H1 (cell line): ENCODE results near the gene OLFML2A. TPM values are rescaled to one million over a fixed set of nuclear protein-coding genes. Genes with fewer than 3 reads are reported as not detected.

ENCODE experiments used
- CTCF ChIA-PET: fragments of 300-600 bp; sonication (Branson Sonifier 250); formaldehyde crosslinking; loops from one replicate; lab custom pipeline; 2021; ENCODE audit not compliant: partially characterized antibody; lab: Charles Lee
- POLR2A ChIA-PET: fragments of 300-600 bp; sonication (Branson Sonifier 250); formaldehyde crosslinking; loops from one replicate; lab custom pipeline; 2021; ENCODE audit warnings: inconsistent platforms; ENCODE audit not compliant: partially characterized antibody; lab: Charles Lee
- DNase-seq, 2 experiments: peaks; one replicate each; pipeline versions ENCODE4 v3.0.0 to v3.0.0-alpha.2; 2010 to 2022; ENCODE audit warnings: low spot score in 2 of 2, low read depth in 1 of 2, mixed read lengths in 1 of 2
- FAIRE-seq: peaks from 2 replicates; lab custom pipeline; 2011; peaks lifted over from hg19 to GRCh38; lab: Jason Lieb, UNC
- H2AFZ ChIP-seq: 2 replicates; pipeline ENCODE4 v1.8.1; 2012; ENCODE audit warnings: low read length, inconsistent platforms
- H2AK5ac ChIP-seq: 2 replicates; pipeline ENCODE4 v1.6.1; 2013; ENCODE audit warnings: low read depth, low read length
- H2BK120ac ChIP-seq: replicated peaks from 2 replicates; pipeline ENCODE3; 2013; ENCODE audit warnings: low read depth, low read length, inconsistent platforms
- H2BK12ac ChIP-seq: 2 replicates; pipeline ENCODE4 v1.6.1; 2013; ENCODE audit warnings: low read depth, low read length
- H2BK15ac ChIP-seq: 2 replicates; pipeline ENCODE4 v1.6.1; 2013; ENCODE audit warnings: low read length
- H2BK20ac ChIP-seq: 2 replicates; pipeline ENCODE4 v1.6.1; 2013; ENCODE audit warnings: low read length
- H2BK5ac ChIP-seq: 2 replicates; pipeline ENCODE4 v1.6.1; 2013; ENCODE audit warnings: low read depth, low read length
- H3K14ac ChIP-seq: 2 replicates; pipeline ENCODE4 v1.6.1; 2013; ENCODE audit warnings: inconsistent platforms; ENCODE audit not compliant: insufficient read length
- H3K18ac ChIP-seq: 2 replicates; pipeline ENCODE4 v1.6.1; 2013; ENCODE audit warnings: low read length; ENCODE audit errors: extremely low read depth
- H3K23ac ChIP-seq: 2 replicates; pipeline ENCODE4 v1.6.1; 2013; ENCODE audit warnings: inconsistent platforms; ENCODE audit not compliant: insufficient read length
- H3K23me2 ChIP-seq: 2 replicates; pipeline ENCODE4 v1.6.1; 2013; ENCODE audit warnings: low read depth, low read length
- H3K27ac ChIP-seq: 2 replicates; pipeline ENCODE4 v1.6.1; 2011; ENCODE audit warnings: low read depth, low read length, inconsistent platforms
- H3K27me3 ChIP-seq, 4 experiments: replicated peaks in 1 of 4; 1 replicate in 1 of 4; 2 replicates in 3 of 4; pipeline versions ENCODE4 v1.6.1 to v1.8.1; 2011 to 2013; ENCODE audit warnings: low read length in 3 of 4, mild to moderate bottlenecking in 3 of 4, inconsistent platforms in 2 of 4, mixed read lengths in 2 of 4, moderate library complexity in 1 of 4; ENCODE audit not compliant: control insufficient read depth in 3 of 4, insufficient read depth in 3 of 4; ENCODE audit errors: extremely low read depth in 1 of 4
- H3K36me3 ChIP-seq, 4 experiments: 2 replicates each; pipeline versions ENCODE4 v1.6.1 to v1.8.1; 2011 to 2013; ENCODE audit warnings: mild to moderate bottlenecking in 4 of 4, low read length in 3 of 4, moderate library complexity in 2 of 4, control low read depth in 1 of 4, inconsistent platforms in 1 of 4; ENCODE audit not compliant: insufficient read depth in 4 of 4, control insufficient read depth in 2 of 4
- H3K4ac ChIP-seq: replicated peaks from 2 replicates; pipeline ENCODE3; 2013; ENCODE audit warnings: low read length, low read depth, mixed read lengths, inconsistent platforms; ENCODE audit not compliant: insufficient read length
- H3K4me1 ChIP-seq, 4 experiments: replicated peaks in 1 of 4; 1 replicate in 1 of 4; 2 replicates in 3 of 4; pipeline versions ENCODE4 v1.6.1 to v1.8.1; 2011 to 2013; ENCODE audit warnings: low read length in 3 of 4, inconsistent platforms in 2 of 4, mixed read lengths in 1 of 4; ENCODE audit not compliant: insufficient read depth in 4 of 4, control insufficient read depth in 3 of 4
- H3K4me2 ChIP-seq, 2 experiments: 2 replicates each; pipeline versions ENCODE4 v1.6.1 to v1.8.1; 2011 to 2013; ENCODE audit warnings: low read depth in 2 of 2, low read length in 2 of 2, control low read depth in 1 of 2, inconsistent platforms in 1 of 2, mild to moderate bottlenecking in 1 of 2; ENCODE audit not compliant: insufficient read depth in 1 of 2
- H3K4me3 ChIP-seq, 4 experiments: fragments of 200-600, 300-600 bp in 1 of 4; sonication (generic), shearing (Covaris generic), sonication (Bioruptor Twin) in 1 of 4; 2 replicates each; pipeline versions ENCODE4 v1.5.1 to v1.8.1; 2011 to 2016; ENCODE audit warnings: low read length in 4 of 4, low read depth in 3 of 4, control low read depth in 2 of 4, inconsistent platforms in 2 of 4, mild to moderate bottlenecking in 2 of 4, mixed read lengths in 1 of 4, moderate library complexity in 1 of 4; ENCODE audit not compliant: insufficient read depth in 2 of 4; ENCODE audit errors: extremely low read depth in 1 of 4
- H3K56ac ChIP-seq: replicated peaks from 2 replicates; pipeline ENCODE3; 2013; ENCODE audit warnings: low read depth, mild to moderate bottlenecking, mixed read lengths, low read length, inconsistent platforms; ENCODE audit not compliant: insufficient read length
- H3K79me1 ChIP-seq: 2 replicates; pipeline ENCODE4 v1.6.1; 2013; ENCODE audit warnings: low read depth, low read length, control low read depth
- H3K79me2 ChIP-seq, 2 experiments: 2 replicates each; pipeline versions ENCODE4 v1.6.1 to v1.8.1; 2012 to 2013; ENCODE audit warnings: low read length in 2 of 2, mild to moderate bottlenecking in 2 of 2, inconsistent platforms in 1 of 2; ENCODE audit not compliant: insufficient read depth in 2 of 2, control insufficient read depth in 1 of 2
- H3K9ac ChIP-seq, 4 experiments: replicated peaks in 1 of 4; 1 replicate in 1 of 4; 2 replicates in 3 of 4; pipeline versions ENCODE4 v1.6.1 to v1.8.1; 2011 to 2013; ENCODE audit warnings: low read depth in 3 of 4, low read length in 3 of 4, control low read depth in 2 of 4, mild to moderate bottlenecking in 2 of 4, moderate library complexity in 2 of 4, inconsistent platforms in 1 of 4; ENCODE audit errors: extremely low read depth in 1 of 4
- H3K9me3 ChIP-seq, 2 experiments: 2 replicates each; pipeline versions ENCODE4 v1.6.1 to v1.8.1; 2012 to 2013; ENCODE audit warnings: mild to moderate bottlenecking in 2 of 2, moderate library complexity in 2 of 2, control low read depth in 1 of 2, inconsistent platforms in 1 of 2, low read depth in 1 of 2, low read length in 1 of 2, mixed read lengths in 1 of 2; ENCODE audit not compliant: insufficient read depth in 2 of 2
- H4K20me1 ChIP-seq, 2 experiments: replicated peaks in 1 of 2; 2 replicates each; pipeline versions ENCODE3 to v1.8.1; 2011 to 2013; ENCODE audit warnings: inconsistent platforms in 2 of 2, low read length in 2 of 2, mild to moderate bottlenecking in 1 of 2; ENCODE audit not compliant: insufficient read depth in 2 of 2, control insufficient read depth in 1 of 2
- H4K5ac ChIP-seq: 2 replicates; pipeline ENCODE4 v1.6.1; 2013; ENCODE audit warnings: low read length, low read depth, mixed read lengths, inconsistent platforms; ENCODE audit not compliant: insufficient read length
- H4K8ac ChIP-seq: 2 replicates; pipeline ENCODE4 v1.8.0; 2013; ENCODE audit warnings: mild to moderate bottlenecking, moderate library complexity, low read length, inconsistent platforms; ENCODE audit not compliant: insufficient read depth; ENCODE audit errors: extremely low read depth
- H4K91ac ChIP-seq: replicated peaks from 2 replicates; pipeline ENCODE3; 2013; ENCODE audit warnings: low read length, mixed read lengths, inconsistent platforms; ENCODE audit not compliant: insufficient read length
- GTF2F1 ChIP-seq: IDR thresholded peaks from 2 replicates; pipeline ENCODE4 v1.6.1; 2012; ENCODE audit warnings: low read depth, low read length, improper control_type of control experiment, borderline replicate concordance
- NANOG ChIP-seq: IDR thresholded peaks from 2 replicates; pipeline ENCODE4 v1.6.1; 2011; ENCODE audit warnings: low read length, low read depth, mild to moderate bottlenecking, inconsistent platforms; ENCODE audit not compliant: insufficient read depth, poor library complexity, severe bottlenecking
- TEAD4 ChIP-seq: IDR thresholded peaks from 2 replicates; pipeline ENCODE4 v1.6.1; 2012; ENCODE audit warnings: low read depth, low read length, inconsistent platforms, mixed read lengths
- WGBS, 2 experiments: shearing (Covaris generic) in 1 of 2; methylation state at CpG; one replicate each; pipeline versions ENCODE4 v1.1.6 to v1.1.7; 2013 to 2015; ENCODE audit warnings: low lambda C conversion rate in 2 of 2, mixed read lengths in 2 of 2, inconsistent platforms in 1 of 2, low coverage in 1 of 2, missing lambda C conversion rate in 1 of 2; ENCODE audit not compliant: insufficient replicate concordance in 2 of 2, insufficient coverage in 1 of 2, insufficient read length in 1 of 2; ENCODE audit errors: extremely low coverage in 1 of 2, missing lambda C conversion rate in 1 of 2; 5-methylcytosine and 5-hydroxymethylcytosine counted together
- polyA plus RNA-seq, 7 experiments: library from polyadenylated mRNA; depleted of rRNA in 3 of 7; stranded (reverse) in 5 of 7; unstranded in 2 of 7; fragments of >200 nt in 5 of 7; fragments of 200-250 nt in 2 of 7; gene quantifications; 1 replicate in 5 of 7; 2 replicates in 1 of 7; 4 replicates in 1 of 7; pipeline versions ENCODE4 v1.2.1 to v1.2.3, GENCODE V29; 2011 to 2013; ENCODE audit warnings: missing spikeins in 2 of 7, mixed read lengths in 2 of 7
- total RNA-seq: library from RNA; stranded (reverse); fragmentation: NEBNext Ultra II Directional; extraction: Animal tissue kit (Norgen Biotek cat#: 25700); gene quantifications from 2 replicates; pipeline ENCODE4 v1.2.1, GENCODE V29; 2021

The OLFML2A gene
- total and polyA plus RNA-seq, 2 of the 8 experiments (the other 6 are each of a cell fraction or from before 2014, with no cell fraction given), result 7.8 to 11.5 TPM

DNA sequence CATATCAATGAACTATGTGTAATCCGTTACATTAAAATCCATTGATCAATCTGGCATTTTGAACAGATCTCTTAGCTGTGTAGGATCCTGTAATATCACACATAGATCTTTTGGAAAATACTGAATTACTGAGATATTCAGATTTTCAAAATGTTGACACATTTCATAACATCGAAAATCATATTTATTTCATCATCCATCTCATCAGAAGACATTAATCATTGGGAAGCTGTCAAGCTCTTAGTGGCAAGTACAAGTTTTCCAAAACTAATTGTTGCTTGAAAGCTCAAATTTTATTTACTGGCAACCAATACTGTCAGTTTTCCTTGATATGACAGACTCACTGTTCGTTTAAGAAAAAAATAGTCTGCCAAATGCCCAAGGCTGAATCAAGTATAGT is 14.3 kb upstream of the OLFML2A start:
- peak overlapping the region in 1 of 2 experiments; percentile 19; a peak in 1 of 4 replicates for H3K4me2 ChIP-seq
- no peak for FAIRE-seq

More for the DNA sequence above, 14.3 kb upstream of the OLFML2A start:
- Histone ChIP-seq H4K91ac (no peak overlapping the region), H3K9ac (no peak overlapping the region), H3K56ac (no peak overlapping the region)
- WGBS, 2 experiments, result 75% methylated on average over 3 of the region's 3 CpGs; no CpG with 5 or more reads in 1 of the 2 experiments
- TF ChIP-seq NANOG (no peak), TEAD4 (no peak), GTF2F1 (no peak)
- TF ChIP-seq, all 59 proteins: peak for 0
- no peak overlapping the region for H4K5ac ChIP-seq
- H2AFZ ChIP-seq, result no peak overlapping the region
- H3K4me3 ChIP-seq, result peak overlapping the region in 1 of 4 experiments; percentile 50; a peak in 1 of 8 replicates
- DNase-seq, result no peak
- H3K9me3 ChIP-seq, result no peaks in the 10 kb centered on the region
- H3K79me2 ChIP-seq, result peaks cover 0 to 87% of the 10 kb centered on the region in 2 experiments; a peak in 3 of 4 replicates
- no peak overlapping the region for H2BK15ac ChIP-seq
- H4K8ac ChIP-seq, result no peak overlapping the region
- no peak overlapping the region for H2BK12ac ChIP-seq
- no peak overlapping the region; the same call in 1 of the 2 replicates for H3K27ac ChIP-seq
- no peak overlapping the region for H2BK120ac ChIP-seq
- H3K14ac ChIP-seq, result no peak overlapping the region
- H2BK20ac ChIP-seq, result no peak overlapping the region
- 0 out of 2 replicates have a peak, but pooled peaks cover 4% of the 10 kb centered on the region for H3K23me2 ChIP-seq
- H4K20me1 ChIP-seq, result peaks cover 3 to 5% of the 10 kb centered on the region in 2 experiments
- no peaks in the 10 kb centered on the region for H3K27me3 ChIP-seq
- CTCF ChIA-PET, result interaction anchor here (1.5 to 5.5 kb wide), 5 partner anchors 10 to 145 kb away, joined by 5 to 31 read pairs (median 8); partner anchors contain the start of gene WDR38
- peaks cover 6 to 45% (median 27%) of the 10 kb centered on the region in 4 experiments; a peak in 5 of 7 replicates for H3K4me1 ChIP-seq
- no peaks in the 10 kb centered on the region for H3K36me3 ChIP-seq
- POLR2A ChIA-PET, result interaction anchor here (0.8 to 1.8 kb wide), 5 partner anchors 11 to 98 kb away, joined by 4 to 7 read pairs (median 4); partner anchors contain the start of gene RPL35
- H3K79me1 ChIP-seq, result no peaks in the 10 kb centered on the region
- no peak overlapping the region for H2BK5ac ChIP-seq
- H3K23ac ChIP-seq, result no peak overlapping the region
- no peak overlapping the region for H3K4ac ChIP-seq
- no peak overlapping the region for H3K18ac ChIP-seq
- no peak overlapping the region for H2AK5ac ChIP-seq
